ENCODE results near the gene BTD. TPM values are rescaled to one million over a fixed set of nuclear protein-coding genes. Genes with fewer than 3 reads are reported as not detected.

The BTD gene, protein sequence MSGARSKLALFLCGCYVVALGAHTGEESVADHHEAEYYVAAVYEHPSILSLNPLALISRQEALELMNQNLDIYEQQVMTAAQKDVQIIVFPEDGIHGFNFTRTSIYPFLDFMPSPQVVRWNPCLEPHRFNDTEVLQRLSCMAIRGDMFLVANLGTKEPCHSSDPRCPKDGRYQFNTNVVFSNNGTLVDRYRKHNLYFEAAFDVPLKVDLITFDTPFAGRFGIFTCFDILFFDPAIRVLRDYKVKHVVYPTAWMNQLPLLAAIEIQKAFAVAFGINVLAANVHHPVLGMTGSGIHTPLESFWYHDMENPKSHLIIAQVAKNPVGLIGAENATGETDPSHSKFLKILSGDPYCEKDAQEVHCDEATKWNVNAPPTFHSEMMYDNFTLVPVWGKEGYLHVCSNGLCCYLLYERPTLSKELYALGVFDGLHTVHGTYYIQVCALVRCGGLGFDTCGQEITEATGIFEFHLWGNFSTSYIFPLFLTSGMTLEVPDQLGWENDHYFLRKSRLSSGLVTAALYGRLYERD
- total RNA-seq, result 29.4 TPM

DNA sequence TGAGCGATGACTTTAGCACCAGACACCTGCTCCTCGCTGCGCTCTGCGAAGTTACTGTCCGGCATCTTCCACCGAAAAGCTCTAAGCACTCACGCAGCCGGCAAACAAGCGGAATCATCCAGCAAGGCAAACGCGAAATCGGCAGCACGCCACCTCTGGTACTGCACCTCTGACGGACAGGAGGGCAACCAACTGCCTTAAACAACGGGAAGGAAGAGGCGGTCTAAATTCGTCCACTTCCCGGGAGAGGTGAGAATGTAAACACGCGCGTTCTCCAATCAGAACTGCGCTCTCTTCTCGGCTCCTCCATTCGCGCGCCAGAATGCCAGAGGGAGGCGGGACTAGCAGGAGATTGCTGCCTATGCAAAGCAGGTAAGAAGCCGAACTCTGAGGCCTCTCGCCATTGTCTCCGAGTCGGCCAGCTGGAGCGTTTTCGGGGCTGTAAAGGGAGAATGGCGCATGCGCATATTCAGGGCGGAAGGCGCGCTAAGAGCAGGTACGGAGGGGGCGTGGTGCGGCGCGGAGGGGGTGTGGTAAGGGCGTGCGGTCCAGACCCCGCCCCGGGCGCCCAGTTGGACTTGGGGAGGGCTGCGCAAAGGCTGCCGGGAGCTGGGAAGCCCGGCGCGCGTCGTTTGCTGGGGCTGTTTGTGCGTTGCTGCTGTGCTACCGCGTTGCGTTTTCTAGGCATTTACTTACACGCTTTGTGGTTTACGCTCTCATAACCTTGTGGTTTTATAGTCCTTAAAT is at the start of gene BTD, which contains the start of gene HACL1:
TSS of gene BTD (plus strand) at position 347 of the 747 bp plus-strand sequence. CDS start 33,695 bp downstream, outside the sequence.
TSS of gene HACL1 (minus strand) at position 171 of the 747 bp plus-strand sequence. CDS start at position 65, 106 bp downstream.

Small RNA genes within 50 kb of the gene (small RNA-seq; reads per million reads assigned to genes)
- gene MIR3134 (ENCODE audit: low replicate concordance), result not detected

Other genes starting within 250 kb of the BTD start
- gene METTL6, start 174.2 kb upstream of the BTD start, total RNA-seq, result 88.6 TPM
- 31.3 TPM for gene EAF1, start 174.1 kb upstream of the BTD start, total RNA-seq
- gene COLQ, start 80.0 kb upstream of the BTD start, total RNA-seq, result 14.4 TPM
- gene HACL1, start 176 bp upstream of the BTD start, total RNA-seq, result 63.9 TPM
- 152 TPM for gene ANKRD28, start 196.2 kb downstream of the BTD start, total RNA-seq